GM12872 (cell line): ENCODE data around the gene PRKN.

ENCODE experiments used
- TF ChIP-seq, protein P1 (sequence below): IDR thresholded peaks from 3 replicates; pipeline ENCODE4 v1.5.1; 2011; ENCODE audit warnings: low read depth, mild to moderate bottlenecking, low read length, moderate library complexity; ENCODE audit not compliant: insufficient read depth

The PRKN gene

DNA sequence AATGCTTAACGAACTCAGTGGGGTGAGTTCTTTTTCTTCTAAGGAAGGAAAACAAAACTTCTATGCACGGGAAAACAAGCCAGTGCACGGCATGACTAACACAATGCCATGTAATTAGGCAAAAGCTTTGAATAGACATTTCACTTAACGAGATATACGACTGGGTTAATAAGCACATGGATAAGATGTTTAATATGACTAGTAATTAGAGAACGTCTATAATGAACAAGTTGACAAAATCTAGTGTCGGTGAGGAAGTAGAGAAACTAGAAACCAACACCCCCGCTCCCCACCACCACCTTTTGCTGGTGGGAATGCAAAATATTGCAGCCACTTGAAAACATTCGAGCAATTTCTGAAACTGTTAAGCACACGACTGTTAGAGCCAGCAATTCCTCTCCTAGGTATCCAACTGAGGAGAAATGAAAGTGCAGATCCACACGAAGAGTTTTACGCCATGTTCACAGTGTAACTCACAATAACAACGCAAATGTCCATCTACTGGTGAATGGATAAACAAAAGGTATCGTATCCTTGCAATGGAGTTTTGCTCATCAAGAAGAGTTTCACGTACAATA lies 808.8 kb downstream of the PRKN start:
- TF ChIP-seq, protein P1, sequence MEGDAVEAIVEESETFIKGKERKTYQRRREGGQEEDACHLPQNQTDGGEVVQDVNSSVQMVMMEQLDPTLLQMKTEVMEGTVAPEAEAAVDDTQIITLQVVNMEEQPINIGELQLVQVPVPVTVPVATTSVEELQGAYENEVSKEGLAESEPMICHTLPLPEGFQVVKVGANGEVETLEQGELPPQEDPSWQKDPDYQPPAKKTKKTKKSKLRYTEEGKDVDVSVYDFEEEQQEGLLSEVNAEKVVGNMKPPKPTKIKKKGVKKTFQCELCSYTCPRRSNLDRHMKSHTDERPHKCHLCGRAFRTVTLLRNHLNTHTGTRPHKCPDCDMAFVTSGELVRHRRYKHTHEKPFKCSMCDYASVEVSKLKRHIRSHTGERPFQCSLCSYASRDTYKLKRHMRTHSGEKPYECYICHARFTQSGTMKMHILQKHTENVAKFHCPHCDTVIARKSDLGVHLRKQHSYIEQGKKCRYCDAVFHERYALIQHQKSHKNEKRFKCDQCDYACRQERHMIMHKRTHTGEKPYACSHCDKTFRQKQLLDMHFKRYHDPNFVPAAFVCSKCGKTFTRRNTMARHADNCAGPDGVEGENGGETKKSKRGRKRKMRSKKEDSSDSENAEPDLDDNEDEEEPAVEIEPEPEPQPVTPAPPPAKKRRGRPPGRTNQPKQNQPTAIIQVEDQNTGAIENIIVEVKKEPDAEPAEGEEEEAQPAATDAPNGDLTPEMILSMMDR, result no peak

DNA sequence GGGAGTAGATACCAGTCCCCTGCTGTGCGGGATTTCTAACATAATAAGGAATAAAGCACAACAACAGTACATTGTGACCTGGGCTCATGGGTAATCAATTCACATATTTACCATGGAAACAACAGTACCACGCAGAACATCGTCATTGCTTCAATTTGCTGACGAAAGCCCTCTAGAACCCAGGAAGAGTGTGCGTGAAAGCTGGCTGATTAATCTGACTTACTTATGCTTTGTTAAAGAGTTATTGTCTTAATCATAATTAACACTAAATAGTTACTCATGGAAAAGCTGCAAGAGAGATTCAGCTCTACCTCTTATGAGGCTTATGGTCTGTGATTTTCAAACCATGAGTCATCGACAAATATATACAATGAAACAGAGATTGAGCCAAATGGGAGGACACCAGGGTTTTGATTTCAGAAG lies 809.4 kb downstream of the PRKN start:
- TF ChIP-seq, protein P1, result no peak

DNA sequence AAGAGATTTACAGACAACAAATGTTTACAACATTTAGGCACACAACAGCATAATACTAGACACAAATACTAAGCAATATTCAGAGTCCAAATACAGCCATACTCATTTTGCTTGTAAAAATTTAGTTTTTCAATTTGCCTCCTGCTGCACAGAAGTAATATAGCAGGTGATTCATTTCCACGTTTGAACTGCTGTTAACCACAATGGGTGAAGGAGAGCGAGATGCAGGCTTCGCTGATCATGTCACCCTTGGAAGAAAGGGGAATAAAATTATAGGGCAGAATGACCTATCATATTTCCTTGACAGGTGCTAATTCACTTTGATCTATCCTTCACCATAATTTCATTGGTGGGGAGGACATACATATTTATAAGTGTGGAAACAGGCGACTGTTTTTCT lies 809.9 kb downstream of the PRKN start:
- TF ChIP-seq, protein P1, result no peak

DNA sequence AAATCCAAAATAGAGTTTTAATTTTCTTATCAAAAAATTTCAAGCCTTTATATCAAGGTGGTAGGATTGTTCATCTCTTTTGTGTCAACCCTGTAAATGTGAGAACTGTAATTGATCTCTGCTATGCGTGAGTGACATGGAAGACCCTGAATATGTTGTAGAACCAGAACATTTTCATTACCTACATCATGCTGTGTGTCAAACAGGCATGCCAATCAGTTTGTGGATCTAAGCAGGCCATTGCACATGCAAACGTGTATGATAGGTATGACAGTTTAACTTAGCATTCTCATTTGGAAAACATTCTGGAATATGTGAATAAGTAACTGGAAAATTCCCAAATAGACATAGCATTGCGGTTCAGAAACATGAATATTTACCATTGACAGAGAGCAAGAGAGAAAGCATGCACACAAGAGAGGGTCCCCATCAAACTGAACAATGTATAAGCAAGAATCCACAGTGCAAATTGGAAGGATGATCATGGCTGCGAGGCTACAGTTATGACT lies 812.1 kb downstream of the PRKN start:
- TF ChIP-seq, protein P1, result no peak

DNA sequence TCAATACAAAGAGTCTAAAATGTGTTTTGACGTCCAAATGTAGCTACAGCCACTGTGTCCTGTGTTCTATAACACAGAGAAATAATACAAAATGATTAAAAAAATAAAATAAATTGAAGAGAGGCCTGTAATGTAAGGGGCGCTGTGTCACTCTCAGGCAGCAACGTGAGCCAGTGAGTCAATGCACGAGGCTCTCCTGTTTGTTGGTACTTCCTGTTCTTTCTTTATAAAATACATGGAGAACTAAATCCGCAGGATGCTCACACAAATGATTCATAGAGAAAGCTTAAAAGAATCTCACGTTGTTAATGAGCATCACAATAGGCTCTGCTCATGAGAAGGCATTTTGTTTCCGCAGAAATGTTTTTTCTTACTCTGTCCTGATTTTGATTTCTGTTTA lies 818.7 kb downstream of the PRKN start:
- TF ChIP-seq, protein P1, result no peak

DNA sequence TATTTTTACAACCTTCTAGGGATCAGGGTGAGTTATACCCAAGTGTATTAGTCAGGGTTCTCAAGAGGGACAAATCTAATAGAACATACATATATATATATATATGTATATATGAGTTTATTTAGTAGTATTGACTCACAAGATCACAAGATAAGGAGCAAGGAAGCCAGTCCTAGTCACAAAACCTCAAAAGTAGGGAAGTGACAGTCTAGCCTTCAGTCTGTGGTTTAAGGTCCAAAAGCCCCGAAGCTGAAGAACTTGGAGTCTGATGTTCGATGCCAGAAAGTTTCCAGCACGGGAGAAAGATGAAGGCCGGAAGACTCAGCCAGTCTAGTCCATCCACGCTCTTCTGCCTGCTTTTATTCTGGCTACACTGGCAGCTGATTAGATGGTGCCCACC lies 821.0 kb downstream of the PRKN start:
- TF ChIP-seq, protein P1, result no peak

DNA sequence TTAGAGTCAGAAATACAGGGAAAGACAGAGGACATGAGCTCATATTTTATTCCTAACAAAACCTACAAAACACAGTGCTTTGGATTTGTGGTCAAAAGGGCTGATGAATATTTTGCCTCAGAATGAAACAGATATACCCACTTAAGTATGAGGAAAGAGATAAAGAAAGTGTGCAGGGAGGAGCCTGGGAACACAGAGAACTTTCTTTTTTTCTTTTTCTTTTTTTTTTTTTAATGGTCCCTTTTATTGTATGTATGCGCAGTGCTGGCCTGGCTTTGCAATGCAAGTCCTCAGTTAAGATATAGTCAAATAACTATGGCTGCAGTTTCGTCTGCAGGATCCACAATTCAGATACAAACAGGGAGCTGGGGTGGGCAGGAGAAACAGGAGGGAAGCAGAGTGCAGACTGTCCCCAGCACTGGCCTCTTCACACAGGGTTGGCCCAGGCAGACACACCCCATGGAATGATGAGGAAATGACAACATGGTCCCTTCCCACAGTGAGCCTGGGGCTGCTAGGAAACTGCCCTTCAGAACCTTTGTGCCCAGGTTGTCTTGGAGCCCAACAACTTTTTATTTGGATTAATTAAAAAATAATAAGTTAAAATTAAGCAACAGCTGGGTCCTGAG lies 823.9 kb downstream of the PRKN start:
- TF ChIP-seq, protein P1, result no peak
